Gastroesophageal sphincter (tissue), 4 donors: ENCODE results near the gene KLF2. TPM values are rescaled to one million over a fixed set of nuclear protein-coding genes. Genes with fewer than 3 reads are reported as not detected.

ENCODE experiments used
- ATAC-seq: fragments of 150-250 bp; one replicate; pipeline ENCODE4 v1.9.1; 2016; ENCODE audit warnings: mild to moderate bottlenecking, moderate library complexity
- H3K27ac ChIP-seq, 4 donors: fragments of 200-600 bp; sonication (generic) in 3 of 4; 1 replicate in 3 of 4; 2 replicates in 1 of 4; pipeline ENCODE4 v1.5.1; 2016 to 2019
- H3K27me3 ChIP-seq: fragments of 200-600 bp; sonication (generic); one replicate; pipeline ENCODE4 v1.5.1; 2019
- H3K36me3 ChIP-seq, 2 donors: fragments of 200-600 bp; sonication (generic); one replicate each; pipeline ENCODE4 v1.5.1; 2019; ENCODE audit warnings: control low read depth in 1 of 2
- H3K4me1 ChIP-seq, 3 donors: fragments of 200-600 bp; sonication (generic); 1 replicate in 2 of 3; 2 replicates in 1 of 3; pipeline ENCODE4 v1.5.1; 2016 to 2019; ENCODE audit warnings: control low read depth in 2 of 3
- H3K4me3 ChIP-seq, 2 donors: fragments of 200-600 bp; sonication (generic); one replicate each; pipeline ENCODE4 v1.5.1; 2019; ENCODE audit warnings: mild to moderate bottlenecking in 1 of 2, moderate library complexity in 1 of 2
- H3K9me3 ChIP-seq, 3 donors: fragments of 200-600 bp; sonication (generic); one replicate each; pipeline ENCODE4 v1.5.1; 2017 to 2019; ENCODE audit warnings: control low read depth in 2 of 3
- EP300 ChIP-seq: sonication (generic); formaldehyde crosslinking; IDR thresholded peaks from one replicate; pipeline ENCODE4 v1.6.1; 2017; ENCODE audit warnings: antibody characterized with exemption, mild to moderate bottlenecking
- POLR2A ChIP-seq, 2 donors: fragments of 450-650 bp; IDR thresholded peaks; one replicate each; pipeline ENCODE4 v1.6.1; 2017; ENCODE audit warnings: antibody characterized with exemption in 2 of 2, mild to moderate bottlenecking in 2 of 2, moderate library complexity in 1 of 2
- POLR2AphosphoS5 ChIP-seq: sonication (generic); formaldehyde crosslinking; IDR thresholded peaks from one replicate; pipeline ENCODE4 v1.6.1; 2017; ENCODE audit warnings: antibody characterized with exemption
- WGBS, 2 donors: methylation state at CpG; one replicate each; pipeline ENCODE4 v1.1.5; 2018; ENCODE audit warnings: low coverage in 1 of 2; 5-methylcytosine and 5-hydroxymethylcytosine counted together
- total RNA-seq, 4 donors: library from RNA; depleted of rRNA; stranded (reverse); fragments of >200 nt; gene quantifications; one replicate each; pipeline ENCODE4 v1.1.0, GENCODE V29; 2016
- TF ChIP-seq, protein P1 (sequence below), 4 experiments: fragments of 200-600 bp in 2 of 4; fragments of 450-650 bp in 2 of 4; sonication (generic) in 1 of 4; IDR thresholded peaks; one replicate each; pipeline ENCODE4 v1.5.1; 2017 to 2019; ENCODE audit warnings: antibody characterized with exemption in 4 of 4, mild to moderate bottlenecking in 2 of 4, moderate library complexity in 2 of 4

KLF2 gene
- total RNA-seq, 4 donors from 2014 or later = 29.4 to 40.0 (median 34.9) TPM

DNA sequence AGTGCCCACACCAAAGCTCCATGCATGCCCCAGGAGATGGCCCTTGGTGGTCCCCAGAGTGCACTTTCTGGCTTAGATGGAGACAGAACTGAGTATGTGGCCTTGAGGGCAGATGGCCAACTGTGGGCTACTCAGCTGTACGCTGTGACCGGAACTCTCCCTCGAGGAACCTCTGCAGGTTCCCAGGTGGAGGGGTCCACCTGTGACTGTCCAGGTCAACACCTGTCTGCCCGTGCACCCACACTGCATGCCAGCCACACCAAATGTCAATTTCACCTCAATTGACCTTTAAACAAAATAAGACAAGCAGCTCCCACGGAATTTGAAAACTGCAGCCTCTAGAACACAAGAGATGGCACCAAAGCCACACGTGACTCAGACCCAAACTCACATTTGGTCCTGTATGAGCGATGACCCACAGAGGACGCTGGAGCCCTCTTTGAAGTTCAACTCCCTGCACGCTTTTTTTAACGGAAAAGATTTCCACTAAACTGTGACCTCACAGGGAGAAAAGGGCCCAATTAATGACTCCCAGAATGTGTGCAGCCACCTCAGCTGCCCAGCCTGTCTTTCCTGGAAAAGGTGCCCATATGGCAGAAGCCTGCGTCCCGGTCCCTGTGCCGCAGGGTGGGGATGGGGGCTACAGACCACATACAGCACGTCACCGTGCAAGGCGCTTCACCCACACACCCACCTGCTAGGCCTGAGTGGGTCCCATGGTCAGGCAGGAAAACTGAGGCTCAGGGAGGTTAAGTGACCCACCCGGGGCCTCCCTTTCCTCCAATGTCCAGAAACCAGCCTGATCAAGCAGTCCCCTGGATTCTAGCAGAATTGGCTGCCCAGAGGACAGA, 47.7 kb downstream of the KLF2 start:
- Histone ChIP-seq H3K4me1 (peaks cover 0 to 61% (median 34%) of the 10 kb centered on the region in 3 donors), H3K4me3 (no peak overlapping the region), H3K36me3 (peaks cover 0 to 55% of the 10 kb centered on the region in 2 donors), H3K9me3 (no peaks in the 10 kb centered on the region), H3K27ac (peak overlapping the region in 3 of 4 donors; percentile 31 to 75 (median 62)), H3K27me3 (no peaks in the 10 kb centered on the region)
- no peak for ATAC-seq
- WGBS, 2 donors = 79 to 93% methylated on average over 3 to 11 of the region's 17 CpGs
- TF ChIP-seq POLR2AphosphoS5 (no peak), POLR2A (IDR thresholded peaks at IDR 0.05) (no peak), EP300 (no peak)
- TF ChIP-seq, protein P1, sequence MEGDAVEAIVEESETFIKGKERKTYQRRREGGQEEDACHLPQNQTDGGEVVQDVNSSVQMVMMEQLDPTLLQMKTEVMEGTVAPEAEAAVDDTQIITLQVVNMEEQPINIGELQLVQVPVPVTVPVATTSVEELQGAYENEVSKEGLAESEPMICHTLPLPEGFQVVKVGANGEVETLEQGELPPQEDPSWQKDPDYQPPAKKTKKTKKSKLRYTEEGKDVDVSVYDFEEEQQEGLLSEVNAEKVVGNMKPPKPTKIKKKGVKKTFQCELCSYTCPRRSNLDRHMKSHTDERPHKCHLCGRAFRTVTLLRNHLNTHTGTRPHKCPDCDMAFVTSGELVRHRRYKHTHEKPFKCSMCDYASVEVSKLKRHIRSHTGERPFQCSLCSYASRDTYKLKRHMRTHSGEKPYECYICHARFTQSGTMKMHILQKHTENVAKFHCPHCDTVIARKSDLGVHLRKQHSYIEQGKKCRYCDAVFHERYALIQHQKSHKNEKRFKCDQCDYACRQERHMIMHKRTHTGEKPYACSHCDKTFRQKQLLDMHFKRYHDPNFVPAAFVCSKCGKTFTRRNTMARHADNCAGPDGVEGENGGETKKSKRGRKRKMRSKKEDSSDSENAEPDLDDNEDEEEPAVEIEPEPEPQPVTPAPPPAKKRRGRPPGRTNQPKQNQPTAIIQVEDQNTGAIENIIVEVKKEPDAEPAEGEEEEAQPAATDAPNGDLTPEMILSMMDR (IDR thresholded peaks at IDR 0.05) = no peak

DNA sequence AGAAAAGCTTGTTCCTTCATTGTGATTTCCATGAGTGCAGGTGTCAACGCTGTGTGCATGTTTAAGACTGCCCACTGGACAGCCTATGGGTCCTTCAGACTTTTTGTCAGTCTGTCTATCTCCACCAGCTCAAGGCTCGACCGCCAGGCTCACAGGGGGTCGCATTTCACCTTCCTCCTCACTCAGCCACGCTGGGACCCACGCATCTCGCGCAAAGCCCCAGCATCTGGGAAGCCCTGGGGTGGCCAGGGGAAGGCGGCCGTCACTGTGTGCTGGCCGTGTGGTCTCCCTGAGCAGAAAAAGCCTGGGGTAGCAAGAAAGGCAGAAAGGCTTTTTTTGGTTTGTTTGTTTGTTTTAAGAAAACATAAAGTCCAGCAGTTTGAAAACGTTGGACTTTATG, 48.5 kb downstream of the KLF2 start:
- TF ChIP-seq POLR2A (IDR thresholded peaks at IDR 0.05) = no peak
- TF ChIP-seq EP300 = no peak
- TF ChIP-seq POLR2AphosphoS5 = no peak
- TF ChIP-seq, protein P1 (IDR thresholded peaks at IDR 0.05) = no peak
- Histone ChIP-seq H3K4me1 (peaks cover 0 to 61% (median 34%) of the 10 kb centered on the region in 3 donors), H3K27ac (peak overlapping the region in 3 of 4 donors; percentile 31 to 75 (median 62)), H3K9me3 (no peaks in the 10 kb centered on the region), H3K27me3 (no peaks in the 10 kb centered on the region), H3K4me3 (no peak overlapping the region), H3K36me3 (peaks cover 0 to 62% of the 10 kb centered on the region in 2 donors)
- WGBS, 2 donors = 45 to 50% methylated on average over 1 to 2 of the region's 12 CpGs
- ATAC-seq = no peak

DNA sequence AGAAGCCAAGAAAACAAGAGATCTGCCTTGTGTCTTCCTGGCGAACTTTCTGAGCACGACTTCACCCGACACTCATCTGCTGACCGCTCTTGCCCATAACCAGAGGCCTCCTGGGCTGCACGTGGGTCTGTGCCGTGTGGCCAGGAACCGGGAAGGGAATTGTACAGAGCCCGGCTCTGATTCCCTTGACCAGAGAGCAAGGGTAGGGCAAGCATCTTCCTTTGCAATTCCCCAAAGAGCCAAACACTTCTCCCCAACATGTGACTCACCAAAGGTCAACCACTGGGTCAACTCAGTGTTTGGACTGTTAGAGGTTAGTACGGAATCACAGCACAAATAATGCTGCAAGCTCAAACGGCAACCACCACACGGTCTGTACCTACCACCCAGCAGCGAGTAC, 48.9 kb downstream of the KLF2 start:
- Histone ChIP-seq H3K27ac (peak overlapping the region in 2 of 4 donors; percentile 62 to 75), H3K36me3 (peaks cover 0 to 66% of the 10 kb centered on the region in 2 donors), H3K9me3 (no peaks in the 10 kb centered on the region), H3K27me3 (no peaks in the 10 kb centered on the region), H3K4me1 (peaks cover 0 to 61% (median 34%) of the 10 kb centered on the region in 3 donors), H3K4me3 (no peak overlapping the region)
- no peak for TF ChIP-seq EP300
- TF ChIP-seq, protein P1 (IDR thresholded peaks at IDR 0.05) = no peak
- TF ChIP-seq POLR2A (IDR thresholded peaks at IDR 0.05) = no peak
- no peak for TF ChIP-seq POLR2AphosphoS5
- peak; percentile 88 for ATAC-seq
- 59% methylated on average over 7 of the region's 12 CpGs; no CpG with 5 or more reads in 1 of the 2 donors for WGBS, 2 donors

DNA sequence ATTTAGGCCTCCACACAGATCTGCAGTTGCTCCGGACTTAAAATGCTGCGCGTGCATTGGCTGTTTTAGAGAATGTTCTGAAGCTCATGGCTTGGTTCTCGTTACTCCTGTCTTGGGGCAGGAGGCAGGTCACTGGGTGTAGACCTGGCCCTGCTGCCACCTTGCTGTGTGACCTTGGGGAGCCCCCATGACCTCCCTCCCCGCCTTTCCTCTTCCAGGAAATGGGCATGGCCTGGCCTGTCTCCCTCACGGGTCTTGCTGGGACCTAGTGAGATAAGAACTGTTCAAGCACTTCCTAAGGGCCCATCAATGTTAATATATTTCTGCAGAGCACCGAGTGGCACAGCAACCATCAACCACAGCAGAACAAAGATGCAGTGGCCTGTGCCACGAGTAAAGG, 49.4 kb downstream of the KLF2 start:
- 76 to 78% methylated on average over 4 to 7 of the region's 8 CpGs for WGBS, 2 donors
- Histone ChIP-seq H3K4me3 (no peak overlapping the region), H3K27ac (peak overlapping the region in 2 of 4 donors; percentile 62 to 75), H3K9me3 (no peaks in the 10 kb centered on the region), H3K27me3 (no peaks in the 10 kb centered on the region), H3K36me3 (peaks cover 0 to 67% of the 10 kb centered on the region in 2 donors), H3K4me1 (peaks cover 0 to 61% (median 34%) of the 10 kb centered on the region in 3 donors)
- no peak for TF ChIP-seq POLR2A (IDR thresholded peaks at IDR 0.05)
- no peak for TF ChIP-seq POLR2AphosphoS5
- no peak for TF ChIP-seq EP300
- TF ChIP-seq, protein P1 (IDR thresholded peaks at IDR 0.05) = no peak
- no peak for ATAC-seq

DNA sequence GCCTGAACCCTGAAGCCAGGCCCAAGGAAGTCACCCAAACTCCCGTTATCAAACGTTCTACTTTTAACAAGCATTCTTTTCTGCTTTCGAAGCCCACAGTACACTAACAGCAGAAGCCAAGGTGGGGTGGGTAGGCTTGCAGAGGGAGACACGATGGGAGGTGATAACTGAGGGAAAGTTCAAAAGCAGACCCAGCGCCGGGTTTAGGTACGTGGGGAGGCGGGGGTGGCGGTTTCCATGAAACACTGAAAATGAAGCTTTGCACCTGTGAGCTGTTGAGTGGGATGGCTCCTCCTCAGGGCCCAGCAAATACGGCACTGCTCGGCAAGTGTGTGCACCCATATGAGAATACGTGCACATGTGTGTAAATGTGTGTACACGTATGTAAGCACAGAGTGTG, 49.8 kb downstream of the KLF2 start:
- Histone ChIP-seq H3K27ac (peak overlapping the region in 1 of 4 donors; percentile 75), H3K9me3 (no peaks in the 10 kb centered on the region), H3K36me3 (peaks cover 0 to 67% of the 10 kb centered on the region in 2 donors), H3K4me1 (peaks cover 0 to 61% (median 34%) of the 10 kb centered on the region in 3 donors), H3K27me3 (no peaks in the 10 kb centered on the region), H3K4me3 (no peak overlapping the region)
- ATAC-seq = no peak
- WGBS, 2 donors = 72 to 88% methylated on average over 4 to 10 of the region's 13 CpGs
- no peak for TF ChIP-seq POLR2AphosphoS5
- TF ChIP-seq, protein P1 (IDR thresholded peaks at IDR 0.05) = no peak
- no peak for TF ChIP-seq POLR2A (IDR thresholded peaks at IDR 0.05)
- TF ChIP-seq EP300 = no peak
